ENCODE measurements around the gene TMEM150A. TPM values are rescaled to one million over a fixed set of nuclear protein-coding genes. Genes with fewer than 3 reads are reported as not detected.

The TMEM150A gene
- total and polyA plus RNA-seq, 2 donors (not counting 3 experiments of a cell fraction or from before 2014, with no cell fraction given): 17.7 to 35.7 TPM

DNA sequence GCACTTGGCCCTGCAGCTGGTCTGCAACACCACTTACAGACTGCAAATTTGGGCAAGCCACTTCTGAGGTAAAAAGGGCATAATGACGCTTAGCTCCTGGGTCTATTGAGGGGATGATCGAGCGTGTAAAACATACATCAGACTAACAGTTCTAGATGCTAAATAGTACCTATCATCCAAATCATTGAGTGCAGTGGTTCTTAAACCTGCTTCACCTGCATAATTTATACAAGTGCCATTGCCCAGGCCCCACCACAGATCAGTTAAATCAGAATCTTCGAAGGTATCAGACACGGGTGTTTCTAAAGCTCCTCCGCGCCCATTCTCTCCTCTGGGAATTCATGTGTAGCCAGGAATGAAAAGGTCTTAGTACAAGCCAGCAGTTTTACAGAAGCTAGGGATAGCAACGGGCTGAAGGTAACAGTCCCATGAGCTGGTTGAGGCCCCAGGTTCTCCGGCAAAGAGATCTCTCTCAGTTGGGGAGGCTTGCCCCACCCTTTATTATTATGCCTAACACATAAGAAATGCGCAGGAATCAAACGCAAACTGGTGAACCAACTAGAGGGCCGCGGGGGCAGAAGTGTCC lies 7.7 kb downstream of the TMEM150A start:
- dilution Hi-C loops (cut with MboI; ENCODE audit: extremely low pct_ligation_motif_present, low sequenced_read_pairs): no loop called here
- peaks cover 0 to 35% of the 10 kb centered on the region in 2 experiments for H3K36me3 ChIP-seq (ENCODE audit: control insufficient read depth in 2 of 2, extremely low read depth in 1 of 2, insufficient read depth in 2 of 2, low read length in 2 of 2)
- POLR2A ChIA-PET: interaction anchor here (0.6 to 1.8 kb wide), 4 partner anchors 7 to 83 kb away, joined by 3 to 8 read pairs (median 4); partner anchors contain the start of gene MAT2A
- H3K4me3 ChIP-seq (replicated peaks in 1 of 3; ENCODE audit: insufficient read depth in 1 of 3, low read depth in 1 of 3, low read length in 3 of 3): peak overlapping the region; percentile 18 to 62 (median 42)
- BruUV-seq (replicated peaks): TSS peak; percentile 87
- intact Hi-C loops (cut with micrococcal nuclease): loop anchor here (1.0 kb wide), 2 partner anchors 10 to 42 kb away; no protein-coding TSS in a partner anchor
- no peaks in the 10 kb centered on the region for H3K9me1 ChIP-seq (replicated peaks; ENCODE audit: control insufficient read depth, extremely low read depth, insufficient read depth, low read length)
- TF ChIP-seq MAX (IDR thresholded peaks at IDR 0.05; ENCODE audit: insufficient read depth, insufficient read length) (no peak), MYC (IDR thresholded peaks at IDR 0.05; ENCODE audit: low read depth, low read length) (no peak), JUN (IDR thresholded peaks at IDR 0.05; ENCODE audit: borderline replicate concordance, insufficient read depth, insufficient read length, low read depth) (no peak), FOS (IDR thresholded peaks at IDR 0.05; ENCODE audit: borderline replicate concordance, insufficient read depth, low read length) (no peak), GATA2 (IDR thresholded peaks at IDR 0.05; ENCODE audit: insufficient read depth, insufficient read length, low read depth, low read length) (no peak), POLR2A (IDR thresholded peaks at IDR 0.05; ENCODE audit: low read depth, low read length) (no peak), CTCF (IDR thresholded peaks at IDR 0.05; ENCODE audit: extremely low read depth in 1 of 2, insufficient read depth in 1 of 2, low read depth in 1 of 2, low read length in 2 of 2) (no peak), EZH2 (IDR thresholded peaks at IDR 0.05; ENCODE audit: borderline replicate concordance, low read depth, low read length, severe bottlenecking) (no peak), POLR2AphosphoS5 (IDR thresholded peaks at IDR 0.05; ENCODE audit: insufficient read depth, low read depth, low read length) (no peak)
- H3K27ac ChIP-seq (ENCODE audit: insufficient read depth, low read depth, low read length): peak overlapping the region; percentile 67
- CTCF ChIA-PET: interaction anchor here (0.6 to 1.9 kb wide), 10 partner anchors 7 to 240 kb away, joined by 3 to 7 read pairs (median 4); partner anchors contain the start of genes C2orf68, ELMOD3, RETSAT and VAMP8
- DNase-seq (ENCODE audit: low read depth, low spot score) (no peak), FAIRE-seq (no peak)
- H3K9ac ChIP-seq (replicated peaks; ENCODE audit: extremely low read depth, insufficient read depth, low read length): peak overlapping the region; percentile 77
- H3K4me2 ChIP-seq (ENCODE audit: insufficient read depth, low read length): peak overlapping the region; percentile 70
- peaks cover 28% of the 10 kb centered on the region for H3K79me2 ChIP-seq (ENCODE audit: control insufficient read depth, insufficient read depth, low read length)
- peaks cover 30% of the 10 kb centered on the region for H3K4me1 ChIP-seq (ENCODE audit: control insufficient read depth, extremely low read depth, insufficient read depth, low read length)
- peak overlapping the region; percentile 30 for H2AFZ ChIP-seq (ENCODE audit: low read depth, low read length)
- H3K27me3 ChIP-seq (ENCODE audit: control insufficient read depth in 2 of 2, insufficient read depth in 2 of 2, low read length in 2 of 2): no peaks in the 10 kb centered on the region
- no peaks in the 10 kb centered on the region for H3K9me3 ChIP-seq (replicated peaks; ENCODE audit: control insufficient read depth, insufficient read depth, low read length)
- H4K20me1 ChIP-seq (replicated peaks; ENCODE audit: control insufficient read depth, extremely low read depth, insufficient read depth, low read length): no peaks in the 10 kb centered on the region

All from endothelial cell of umbilical vein (primary cell).